Parathyroid adenoma (tissue), 2 donors: ENCODE results near the gene ICAM1.

ENCODE experiments used
- H2AFZ ChIP-seq: fragments of 300-600 bp; sonication (generic); one replicate; pipeline ENCODE4 v1.7.0; 2017; ENCODE audit warnings: antibody characterized with exemption, mild to moderate bottlenecking
- H3K27ac ChIP-seq: fragments of 300-600 bp; sonication (generic); one replicate; pipeline ENCODE4 v1.7.0; 2017
- H3K27me3 ChIP-seq: fragments of 300-600 bp; sonication (generic); one replicate; pipeline ENCODE4 v1.7.0; 2017; ENCODE audit warnings: low read length; ENCODE audit not compliant: control insufficient read depth, insufficient read depth
- H3K36me3 ChIP-seq: fragments of 300-600 bp; sonication (generic); one replicate; pipeline ENCODE4 v1.7.0; 2017; ENCODE audit warnings: low read length; ENCODE audit not compliant: control insufficient read depth, insufficient read depth
- H3K4me1 ChIP-seq: fragments of 300-600 bp; sonication (generic); one replicate; pipeline ENCODE4 v1.7.0; 2017; ENCODE audit warnings: control low read depth
- H3K4me2 ChIP-seq: fragments of 300-600 bp; sonication (generic); one replicate; pipeline ENCODE4 v1.7.0; 2017; ENCODE audit warnings: low read length
- H3K4me3 ChIP-seq: fragments of 300-600 bp; sonication (generic); one replicate; pipeline ENCODE4 v1.7.0; 2017; ENCODE audit warnings: low read depth, low read length
- H3K79me2 ChIP-seq: fragments of 300-600 bp; sonication (generic); one replicate; pipeline ENCODE4 v1.7.0; 2017; ENCODE audit warnings: control low read depth
- H3K9ac ChIP-seq: fragments of 300-600 bp; sonication (generic); one replicate; pipeline ENCODE4 v1.7.0; 2017; ENCODE audit warnings: mild to moderate bottlenecking
- H3K9me3 ChIP-seq: fragments of 300-600 bp; sonication (generic); one replicate; pipeline ENCODE4 v1.7.0; 2017; ENCODE audit warnings: low read length; ENCODE audit not compliant: control insufficient read depth
- TF ChIP-seq, protein P1 (sequence below): fragments of 300-600 bp; sonication (generic); IDR thresholded peaks from one replicate; pipeline ENCODE4 v1.7.0; 2017; ENCODE audit warnings: antibody characterized with exemption, mild to moderate bottlenecking
- donor health status: primary hyperparathyroidism.

ICAM1 gene

DNA sequence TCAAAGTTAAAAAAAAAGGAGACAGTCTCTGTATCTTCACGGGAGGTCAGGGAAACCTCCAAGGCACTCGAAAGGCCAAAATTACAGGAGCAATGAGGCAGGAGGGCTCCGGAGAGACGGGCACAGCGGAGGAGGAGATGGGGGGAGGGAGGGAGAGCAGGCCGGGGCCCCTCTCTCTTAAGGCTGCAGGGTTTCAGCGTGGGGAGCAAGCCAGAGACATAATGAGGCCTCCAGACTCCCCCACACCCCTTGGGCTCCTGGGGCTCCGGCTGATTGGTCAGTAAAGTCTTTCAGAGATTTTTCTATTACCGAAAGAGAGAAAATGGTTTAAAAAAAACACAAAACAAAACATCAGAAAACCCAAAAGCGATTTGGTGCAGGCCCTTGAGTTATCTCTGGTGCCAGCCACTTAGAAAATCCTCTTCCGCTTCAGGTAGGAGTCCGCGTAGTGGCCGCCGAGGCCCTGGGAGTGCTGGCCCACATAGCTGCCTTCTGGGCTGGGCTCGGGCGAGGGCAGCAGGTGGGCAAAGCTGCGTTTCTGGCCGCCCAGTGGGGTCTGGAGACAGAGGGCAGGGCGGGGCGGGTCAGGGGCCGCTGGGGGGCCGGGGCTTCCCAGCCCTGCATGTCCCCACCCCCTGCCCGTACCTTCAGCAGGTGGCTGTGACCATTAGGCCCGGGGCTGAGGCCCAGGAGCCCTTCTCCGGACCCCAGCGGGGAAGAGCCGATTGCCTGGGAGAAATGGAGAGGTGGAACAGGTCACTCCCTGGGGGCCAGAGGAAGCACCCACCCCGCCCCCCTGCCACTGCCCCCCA lies 46.3 kb downstream of the ICAM1 start:
- no peak overlapping the region for H3K27ac ChIP-seq
- H3K36me3 ChIP-seq: no peaks in the 10 kb centered on the region

DNA sequence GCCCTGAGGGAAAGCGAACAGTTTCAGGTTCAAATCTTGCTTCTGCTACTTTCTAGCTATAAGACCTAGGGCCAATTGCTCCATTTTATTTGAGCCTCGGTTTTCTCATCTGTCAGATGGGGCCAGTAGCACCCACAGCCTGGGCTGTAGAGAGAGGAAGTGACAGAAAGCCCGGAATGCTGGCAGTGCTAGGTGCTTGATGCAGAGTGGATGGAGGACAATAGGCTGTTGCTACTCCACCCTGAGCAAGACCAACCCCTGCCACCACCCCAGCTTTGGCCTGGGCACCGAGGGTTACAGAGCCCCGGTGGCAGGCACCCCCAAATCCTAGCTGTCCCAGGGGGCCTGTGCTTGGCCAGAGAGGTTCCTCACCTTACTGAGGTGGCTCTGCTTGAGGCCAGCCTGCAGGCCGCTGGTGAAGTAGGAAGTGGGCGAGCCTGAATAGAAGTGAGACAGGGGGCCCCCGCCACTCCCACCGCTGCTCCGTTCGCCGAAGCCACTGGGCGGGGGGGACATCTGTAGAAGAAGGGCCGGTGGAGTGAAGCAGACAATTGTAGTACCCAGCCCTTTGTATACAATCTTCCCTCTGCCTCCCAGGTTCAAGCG lies 47.0 kb downstream of the ICAM1 start:
- Histone ChIP-seq H3K9me3 (no peaks in the 10 kb centered on the region), H3K9ac (no peak overlapping the region), H3K4me1 (peaks cover 9% of the 10 kb centered on the region), H3K27me3 (no peaks in the 10 kb centered on the region), H3K4me2 (no peak overlapping the region), H3K4me3 (no peak overlapping the region), H3K79me2 (no peaks in the 10 kb centered on the region), H3K27ac (no peak overlapping the region), H2AFZ (no peak overlapping the region), H3K36me3 (no peaks in the 10 kb centered on the region)
- TF ChIP-seq, protein P1, sequence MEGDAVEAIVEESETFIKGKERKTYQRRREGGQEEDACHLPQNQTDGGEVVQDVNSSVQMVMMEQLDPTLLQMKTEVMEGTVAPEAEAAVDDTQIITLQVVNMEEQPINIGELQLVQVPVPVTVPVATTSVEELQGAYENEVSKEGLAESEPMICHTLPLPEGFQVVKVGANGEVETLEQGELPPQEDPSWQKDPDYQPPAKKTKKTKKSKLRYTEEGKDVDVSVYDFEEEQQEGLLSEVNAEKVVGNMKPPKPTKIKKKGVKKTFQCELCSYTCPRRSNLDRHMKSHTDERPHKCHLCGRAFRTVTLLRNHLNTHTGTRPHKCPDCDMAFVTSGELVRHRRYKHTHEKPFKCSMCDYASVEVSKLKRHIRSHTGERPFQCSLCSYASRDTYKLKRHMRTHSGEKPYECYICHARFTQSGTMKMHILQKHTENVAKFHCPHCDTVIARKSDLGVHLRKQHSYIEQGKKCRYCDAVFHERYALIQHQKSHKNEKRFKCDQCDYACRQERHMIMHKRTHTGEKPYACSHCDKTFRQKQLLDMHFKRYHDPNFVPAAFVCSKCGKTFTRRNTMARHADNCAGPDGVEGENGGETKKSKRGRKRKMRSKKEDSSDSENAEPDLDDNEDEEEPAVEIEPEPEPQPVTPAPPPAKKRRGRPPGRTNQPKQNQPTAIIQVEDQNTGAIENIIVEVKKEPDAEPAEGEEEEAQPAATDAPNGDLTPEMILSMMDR: no peak

More for the DNA sequence above, 46.3 kb downstream of the ICAM1 start:
- Histone ChIP-seq H3K4me3 (no peak overlapping the region), H3K79me2 (no peaks in the 10 kb centered on the region), H3K9ac (no peak overlapping the region), H2AFZ (no peak overlapping the region), H3K4me2 (no peak overlapping the region), H3K27me3 (no peaks in the 10 kb centered on the region), H3K4me1 (peaks cover 9% of the 10 kb centered on the region), H3K9me3 (no peaks in the 10 kb centered on the region)
- TF ChIP-seq, protein P1: no peak

DNA sequence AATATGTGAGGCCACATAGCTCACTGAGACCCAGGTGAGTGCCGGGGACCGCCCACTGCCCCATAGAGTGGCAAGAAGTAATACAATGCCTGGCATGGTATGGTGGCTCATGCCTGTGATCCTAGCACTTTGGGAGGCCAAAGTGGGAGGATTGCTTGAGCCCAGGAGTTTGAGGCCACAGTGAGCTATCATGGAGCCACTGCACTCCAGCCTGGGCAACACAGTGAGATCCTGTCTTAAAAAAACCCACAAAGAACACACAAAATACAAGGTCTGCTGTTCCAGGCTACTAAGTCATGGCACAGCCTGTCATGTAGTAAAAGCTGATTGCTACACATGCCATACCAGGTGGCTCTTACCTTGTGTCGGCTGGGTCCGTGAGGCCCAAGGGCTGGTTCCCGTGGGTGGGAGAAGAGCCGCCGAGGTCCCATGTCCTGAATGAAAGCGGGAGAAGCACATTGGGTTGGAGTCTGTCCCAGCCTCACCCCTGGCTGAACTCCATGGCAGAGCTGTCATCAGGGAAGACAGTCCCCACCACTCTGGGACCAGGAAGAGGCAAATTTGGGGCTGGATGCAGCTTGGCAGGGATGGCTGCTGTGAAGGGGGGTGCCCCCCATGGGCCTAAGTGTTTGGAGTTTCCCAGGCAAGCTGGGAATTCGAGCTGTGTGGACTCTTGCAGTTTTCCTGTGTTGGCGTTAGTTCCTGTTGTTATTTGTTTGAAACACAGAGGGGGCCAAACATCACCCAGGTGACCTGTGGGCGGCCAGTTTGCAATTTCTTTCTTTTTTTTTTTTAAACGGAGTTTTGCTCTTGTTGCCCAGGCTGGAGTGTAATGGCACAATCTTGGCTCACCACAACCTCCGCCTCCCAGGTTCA lies 48.1 kb downstream of the ICAM1 start:
- H3K79me2 ChIP-seq: no peaks in the 10 kb centered on the region
- no peaks in the 10 kb centered on the region for H3K9me3 ChIP-seq
- H2AFZ ChIP-seq: no peak overlapping the region
- no peaks in the 10 kb centered on the region for H3K36me3 ChIP-seq
- TF ChIP-seq, protein P1: no peak
- no peaks in the 10 kb centered on the region for H3K27me3 ChIP-seq
- H3K4me3 ChIP-seq: no peak overlapping the region
- no peak overlapping the region for H3K9ac ChIP-seq
- H3K4me1 ChIP-seq: peaks cover 9% of the 10 kb centered on the region
- no peak overlapping the region for H3K27ac ChIP-seq
- no peak overlapping the region for H3K4me2 ChIP-seq

DNA sequence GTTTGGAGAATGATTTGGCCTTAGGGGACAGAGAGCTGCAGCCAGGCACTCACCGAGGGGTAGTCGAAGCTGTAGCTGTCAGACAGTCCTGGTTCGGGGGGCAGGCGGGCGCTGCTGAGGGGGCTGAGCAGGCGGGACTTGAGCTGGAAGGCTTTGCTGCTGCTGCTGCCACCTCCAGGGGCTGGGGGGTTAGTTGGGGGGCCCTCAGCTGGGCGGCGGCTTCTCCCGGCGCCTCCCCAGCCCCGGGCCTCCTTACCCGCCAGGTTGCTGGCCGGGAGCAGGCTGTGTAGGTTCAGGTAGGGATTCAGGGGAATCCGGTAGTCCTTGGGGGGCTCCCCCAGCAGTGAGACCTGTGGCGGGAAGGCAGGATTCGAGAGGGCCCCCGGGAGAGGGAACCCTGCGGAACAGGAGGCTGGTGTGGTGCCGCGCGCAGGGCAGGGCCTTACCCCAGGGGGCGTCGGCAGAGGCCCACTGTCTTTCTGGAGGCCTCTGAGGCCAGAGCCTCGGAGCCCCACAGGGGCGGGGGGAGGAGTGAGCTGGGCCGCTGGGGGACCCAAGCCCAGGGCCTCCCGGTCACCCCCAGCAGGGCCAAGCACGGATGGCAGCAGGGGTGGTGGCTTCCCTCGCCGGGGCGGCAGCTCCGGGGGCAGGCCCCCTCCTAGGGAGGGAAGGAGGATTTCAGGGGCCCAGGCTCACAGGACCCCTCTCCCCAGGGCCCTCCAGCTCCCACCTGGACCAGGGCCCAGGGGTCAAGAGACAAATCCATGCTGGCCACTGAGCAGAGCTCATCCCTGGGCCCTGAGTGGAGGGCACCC lies 49.9 kb downstream of the ICAM1 start:
- no peak overlapping the region for H3K9ac ChIP-seq
- no peak overlapping the region for H3K4me2 ChIP-seq
- TF ChIP-seq, protein P1: no peak
- no peak overlapping the region for H2AFZ ChIP-seq
- H3K36me3 ChIP-seq: no peaks in the 10 kb centered on the region
- peaks cover 9% of the 10 kb centered on the region for H3K4me1 ChIP-seq
- H3K9me3 ChIP-seq: no peaks in the 10 kb centered on the region
- no peaks in the 10 kb centered on the region for H3K27me3 ChIP-seq
- no peak overlapping the region for H3K27ac ChIP-seq
- no peak overlapping the region for H3K4me3 ChIP-seq
- peaks cover 3% of the 10 kb centered on the region for H3K79me2 ChIP-seq
